H9 (cell line): ENCODE measurements around the gene LRIG1. TPM values are rescaled to one million over a fixed set of nuclear protein-coding genes. Genes with fewer than 3 reads are reported as not detected.
A peak's percentile ranks its signal among the peaks of the same experiment; 100 is the strongest.

Experiments used
- DNase-seq: peaks from one replicate; pipeline ENCODE4 v3.0.0-alpha.2; 2017
- H2AFZ ChIP-seq: one replicate; pipeline ENCODE4 v1.6.1; 2013; ENCODE audit warnings: mild to moderate bottlenecking, low read length, control low read depth, moderate library complexity
- H2AK5ac ChIP-seq: 2 replicates; pipeline ENCODE4 v1.6.1; 2013; ENCODE audit warnings: low read length, control low read depth, mixed read lengths; ENCODE audit not compliant: insufficient read length
- H2BK120ac ChIP-seq: one replicate; pipeline ENCODE4 v1.6.1; 2013; ENCODE audit warnings: low read depth, mild to moderate bottlenecking, low read length, control low read depth, inconsistent platforms; ENCODE audit not compliant: poor library complexity, severe bottlenecking
- H2BK12ac ChIP-seq: 2 replicates; pipeline ENCODE4 v1.6.1; 2013; ENCODE audit warnings: low read length, control low read depth, mixed read lengths, low read depth; ENCODE audit not compliant: insufficient read length
- H2BK15ac ChIP-seq: 2 replicates; pipeline ENCODE4 v1.6.1; 2013; ENCODE audit warnings: low read depth, low read length, control low read depth
- H2BK20ac ChIP-seq: one replicate; pipeline ENCODE4 v1.6.1; 2013; ENCODE audit warnings: low read depth, mild to moderate bottlenecking, low read length, control low read depth, inconsistent platforms; ENCODE audit not compliant: poor library complexity, severe bottlenecking
- H2BK5ac ChIP-seq: 2 replicates; pipeline ENCODE4 v1.6.1; 2013; ENCODE audit warnings: low read length, control low read depth, mixed read lengths; ENCODE audit not compliant: insufficient read length
- H3K14ac ChIP-seq: 2 replicates; pipeline ENCODE4 v1.6.1; 2013; ENCODE audit warnings: low read length, control low read depth; ENCODE audit not compliant: insufficient read depth
- H3K18ac ChIP-seq: 2 replicates; pipeline ENCODE4 v1.6.1; 2013; ENCODE audit warnings: low read depth, mild to moderate bottlenecking, mixed read lengths, low read length, control low read depth; ENCODE audit not compliant: insufficient read length
- H3K23ac ChIP-seq: 2 replicates; pipeline ENCODE4 v1.6.1; 2013; ENCODE audit warnings: low read length, control low read depth, mixed read lengths, low read depth; ENCODE audit not compliant: insufficient read length
- H3K23me2 ChIP-seq: 2 replicates; pipeline ENCODE4 v1.6.1; 2013; ENCODE audit warnings: low read depth, mild to moderate bottlenecking, mixed read lengths, low read length, control low read depth; ENCODE audit not compliant: insufficient read length, poor library complexity, severe bottlenecking
- H3K27ac ChIP-seq: 2 replicates; pipeline ENCODE4 v1.5.1; 2013; ENCODE audit warnings: low read length, control low read depth, mixed read lengths, low read depth; ENCODE audit not compliant: insufficient read length
- H3K27me3 ChIP-seq: 2 replicates; pipeline ENCODE4 v1.6.1; 2013; ENCODE audit warnings: low read length, control low read depth, inconsistent platforms; ENCODE audit not compliant: insufficient read depth
- H3K4ac ChIP-seq: 2 replicates; pipeline ENCODE4 v1.6.1; 2013; ENCODE audit warnings: low read depth, mild to moderate bottlenecking, control low read depth, inconsistent platforms, low read length, moderate library complexity
- H3K4me1 ChIP-seq: 2 replicates; pipeline ENCODE4 v1.6.1; 2013; ENCODE audit warnings: low read length, control low read depth, inconsistent platforms; ENCODE audit not compliant: insufficient read depth
- H3K4me2 ChIP-seq: 2 replicates; pipeline ENCODE4 v1.6.1; 2013; ENCODE audit warnings: low read length, control low read depth, mixed read lengths; ENCODE audit not compliant: insufficient read length, insufficient read depth
- H3K56ac ChIP-seq: 2 replicates; pipeline ENCODE4 v1.6.1; 2013; ENCODE audit warnings: low read depth, mild to moderate bottlenecking, mixed read lengths, low read length, control low read depth; ENCODE audit not compliant: insufficient read length
- H3K79me1 ChIP-seq: 2 replicates; pipeline ENCODE4 v1.6.1; 2013; ENCODE audit warnings: low read depth, mild to moderate bottlenecking, moderate library complexity, low read length, control low read depth, inconsistent platforms; ENCODE audit not compliant: insufficient read depth, poor library complexity, severe bottlenecking
- H3K79me2 ChIP-seq: 2 replicates; pipeline ENCODE4 v1.6.1; 2013; ENCODE audit warnings: low read length, control low read depth, inconsistent platforms; ENCODE audit not compliant: insufficient read depth
- H3K9ac ChIP-seq: 2 replicates; pipeline ENCODE4 v1.6.1; 2013; ENCODE audit warnings: low read length, control low read depth, mixed read lengths; ENCODE audit not compliant: insufficient read length; ENCODE audit errors: extremely low read depth
- H3K9me3 ChIP-seq: one replicate; pipeline ENCODE4 v1.6.1; 2013; ENCODE audit warnings: low read depth, low read length, inconsistent platforms; ENCODE audit not compliant: control insufficient read depth
- H3T11ph ChIP-seq: one replicate; pipeline ENCODE4 v1.6.1; 2013; ENCODE audit warnings: mild to moderate bottlenecking, low read length, control low read depth, inconsistent platforms
- H4K20me1 ChIP-seq: one replicate; pipeline ENCODE4 v1.6.1; 2013; ENCODE audit not compliant: control insufficient read depth, insufficient read length, insufficient read depth
- H4K5ac ChIP-seq: 2 replicates; pipeline ENCODE4 v1.6.1; 2013; ENCODE audit warnings: low read depth, mild to moderate bottlenecking, mixed read lengths, low read length, control low read depth; ENCODE audit not compliant: insufficient read length
- H4K8ac ChIP-seq: replicated peaks from 2 replicates; pipeline ENCODE4 v1.6.1; 2013; ENCODE audit warnings: low read length, control low read depth, mixed read lengths, low read depth; ENCODE audit not compliant: insufficient read length
- H4K91ac ChIP-seq: 2 replicates; pipeline ENCODE4 v1.6.1; 2013; ENCODE audit warnings: low read depth, mild to moderate bottlenecking, moderate library complexity, mixed read lengths, low read length, control low read depth; ENCODE audit not compliant: insufficient read length
- H3K27ac Mint-ChIP-seq, 3 experiments: 2 replicates in 2 of 3; 3 replicates in 1 of 3; pipeline ENCODE4 v1.8.0; 2020 to 2021; ENCODE audit warnings: mixed read lengths in 3 of 3, mild to moderate bottlenecking in 1 of 3, moderate library complexity in 1 of 3
- H3K27me3 Mint-ChIP-seq: 2 replicates; pipeline ENCODE4 v1.8.0; 2021; ENCODE audit warnings: low read depth, mild to moderate bottlenecking, moderate library complexity, mixed read lengths
- H3K36me3 Mint-ChIP-seq, 3 experiments: 2 replicates in 2 of 3; 3 replicates in 1 of 3; pipeline ENCODE4 v1.8.0; 2020 to 2021; ENCODE audit warnings: low read depth in 3 of 3, mixed read lengths in 3 of 3; ENCODE audit not compliant: insufficient read depth in 1 of 3
- H3K4me1 Mint-ChIP-seq, 2 experiments: 2 replicates each; pipeline ENCODE4 v1.8.0; 2020; ENCODE audit warnings: mixed read lengths in 2 of 2
- H3K4me3 Mint-ChIP-seq, 2 experiments: 2 replicates in 1 of 2; 3 replicates in 1 of 2; pipeline ENCODE4 v1.8.0; 2020 to 2021; ENCODE audit warnings: mild to moderate bottlenecking in 2 of 2, mixed read lengths in 2 of 2, moderate library complexity in 1 of 2
- H3K9me3 Mint-ChIP-seq, 2 experiments: 2 replicates in 1 of 2; 3 replicates in 1 of 2; pipeline ENCODE4 v1.8.0; 2020; ENCODE audit warnings: mild to moderate bottlenecking in 2 of 2, mixed read lengths in 2 of 2, moderate library complexity in 1 of 2
- WGBS: extraction: QIAGEN DNeasy Blood & Tissue Kit; methylation state at CpG from one replicate; pipeline ENCODE4 v1.1.7; 2013; ENCODE audit warnings: missing lambda C conversion rate, low lambda C conversion rate, mixed read lengths; ENCODE audit not compliant: insufficient read length; ENCODE audit errors: extremely low coverage; 5-methylcytosine and 5-hydroxymethylcytosine counted together
- total RNA-seq: library from RNA; stranded (reverse); gene quantifications from 2 replicates; pipeline ENCODE4 v1.2.1, GENCODE V29; 2021
- TF ChIP-seq, protein P1 (sequence below): fragments of 200-600 bp; sonication (generic); conservative IDR thresholded peaks from 3 replicates; pipeline ENCODE4 v1.8.0; 2021; ENCODE audit warnings: antibody characterized with exemption, mild to moderate bottlenecking

LRIG1 gene
- total RNA-seq, 1 experiment from 2014 or later = 70.3 TPM

DNA sequence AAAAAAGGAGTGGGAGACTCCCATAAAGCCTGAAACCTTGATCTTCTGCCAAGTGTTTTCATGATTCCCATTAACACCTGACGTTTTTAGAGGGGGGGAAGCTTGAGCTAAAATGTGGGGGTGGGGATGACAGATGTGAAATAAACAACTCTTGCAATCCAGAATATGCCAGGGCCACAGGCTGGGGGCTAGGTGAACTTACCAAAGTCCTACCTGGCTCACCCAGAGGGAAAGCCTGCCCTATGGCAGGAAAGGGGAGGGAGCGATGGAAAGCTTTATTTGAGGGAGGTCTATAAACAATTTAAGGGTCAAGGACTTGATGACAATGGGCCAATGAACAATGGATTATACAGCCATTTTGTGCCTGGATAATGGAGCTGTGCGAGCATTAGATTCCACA is 108.3 kb downstream of the LRIG1 start:
- Histone ChIP-seq H4K5ac (no peak overlapping the region), H3K56ac (no peak overlapping the region), H3K27ac (no peak overlapping the region), H2BK5ac (no peak overlapping the region), H3K4me1 (no peaks in the 10 kb centered on the region), H3K4me2 (no peak overlapping the region), H3K23ac (no peak overlapping the region), H3K14ac (no peak overlapping the region), H2BK120ac (no peak overlapping the region), H3K79me2 (no peaks in the 10 kb centered on the region), H3K23me2 (no peaks in the 10 kb centered on the region), H2AK5ac (no peak overlapping the region), H3T11ph (no peak overlapping the region), H3K9ac (no peak overlapping the region), H3K27me3 (no peaks in the 10 kb centered on the region), H2AFZ (no peak overlapping the region), H4K20me1 (no peaks in the 10 kb centered on the region), H3K4ac (no peak overlapping the region), H3K9me3 (no peaks in the 10 kb centered on the region), H3K18ac (no peak overlapping the region), H4K8ac (peak overlapping the region; percentile 24), H4K91ac (no peak overlapping the region), H3K79me1 (no peaks in the 10 kb centered on the region), H2BK12ac (no peak overlapping the region), H2BK20ac (no peak overlapping the region), H2BK15ac (no peak overlapping the region)
- DNase-seq = no peak
- Mint-ChIP-seq H3K4me3 (no peak overlapping the region), H3K9me3 (no peaks in the 10 kb centered on the region), H3K4me1 (peaks cover 7 to 13% of the 10 kb centered on the region in 2 experiments), H3K27me3 (no peaks in the 10 kb centered on the region), H3K36me3 (peaks cover 56 to 86% (median 84%) of the 10 kb centered on the region in 3 experiments), H3K27ac (peak overlapping the region in 2 of 3 experiments; percentile 73 to 75; a peak in 3 of 7 replicates)
- TF ChIP-seq, protein P1, sequence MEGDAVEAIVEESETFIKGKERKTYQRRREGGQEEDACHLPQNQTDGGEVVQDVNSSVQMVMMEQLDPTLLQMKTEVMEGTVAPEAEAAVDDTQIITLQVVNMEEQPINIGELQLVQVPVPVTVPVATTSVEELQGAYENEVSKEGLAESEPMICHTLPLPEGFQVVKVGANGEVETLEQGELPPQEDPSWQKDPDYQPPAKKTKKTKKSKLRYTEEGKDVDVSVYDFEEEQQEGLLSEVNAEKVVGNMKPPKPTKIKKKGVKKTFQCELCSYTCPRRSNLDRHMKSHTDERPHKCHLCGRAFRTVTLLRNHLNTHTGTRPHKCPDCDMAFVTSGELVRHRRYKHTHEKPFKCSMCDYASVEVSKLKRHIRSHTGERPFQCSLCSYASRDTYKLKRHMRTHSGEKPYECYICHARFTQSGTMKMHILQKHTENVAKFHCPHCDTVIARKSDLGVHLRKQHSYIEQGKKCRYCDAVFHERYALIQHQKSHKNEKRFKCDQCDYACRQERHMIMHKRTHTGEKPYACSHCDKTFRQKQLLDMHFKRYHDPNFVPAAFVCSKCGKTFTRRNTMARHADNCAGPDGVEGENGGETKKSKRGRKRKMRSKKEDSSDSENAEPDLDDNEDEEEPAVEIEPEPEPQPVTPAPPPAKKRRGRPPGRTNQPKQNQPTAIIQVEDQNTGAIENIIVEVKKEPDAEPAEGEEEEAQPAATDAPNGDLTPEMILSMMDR = no peak
- no CpG with 5 or more reads among the region's 3 CpGs for WGBS
